ENCODE results near the gene KCNN3. TPM values are rescaled to one million over a fixed set of nuclear protein-coding genes. Genes with fewer than 3 reads are reported as not detected.

Gene KCNN3
- total RNA-seq, 1 donor from 2014 or later, result 0.28 TPM

DNA sequence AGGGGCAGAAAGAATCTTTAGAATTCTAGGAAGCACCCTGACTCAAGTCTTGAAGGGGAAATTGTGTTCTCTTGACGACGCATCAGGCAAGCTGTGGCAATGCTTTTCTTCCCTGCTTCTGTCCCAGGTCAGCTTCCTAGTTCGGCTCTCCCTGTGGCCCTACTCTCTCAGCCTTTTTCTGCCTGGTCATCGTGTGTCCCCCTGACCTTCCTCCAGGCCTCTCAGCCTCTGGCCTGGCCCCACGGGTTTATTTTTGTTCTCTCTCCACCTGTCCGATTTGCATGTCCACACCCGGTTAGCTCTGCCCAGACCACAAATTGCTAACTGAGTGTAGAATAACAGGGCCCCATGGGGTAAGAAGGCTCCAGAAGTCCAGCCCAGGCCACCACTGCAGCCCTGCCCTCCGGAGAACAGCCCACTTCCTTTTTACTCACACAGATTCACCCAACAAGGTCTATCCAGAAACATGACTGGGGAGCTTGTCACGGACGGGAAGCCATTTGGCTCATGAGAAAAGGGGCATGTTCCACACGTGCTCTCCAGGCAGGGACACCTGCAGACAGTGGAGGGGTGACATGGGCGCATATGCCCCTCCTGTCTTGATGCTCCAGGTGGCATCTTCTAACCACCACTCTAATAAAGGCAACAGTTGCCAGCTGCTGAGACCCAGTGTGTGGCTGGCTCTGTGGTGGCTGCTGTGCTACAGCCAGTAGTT, 9.8 kb downstream of the KCNN3 start:
- peak; percentile 42 for ATAC-seq

DNA sequence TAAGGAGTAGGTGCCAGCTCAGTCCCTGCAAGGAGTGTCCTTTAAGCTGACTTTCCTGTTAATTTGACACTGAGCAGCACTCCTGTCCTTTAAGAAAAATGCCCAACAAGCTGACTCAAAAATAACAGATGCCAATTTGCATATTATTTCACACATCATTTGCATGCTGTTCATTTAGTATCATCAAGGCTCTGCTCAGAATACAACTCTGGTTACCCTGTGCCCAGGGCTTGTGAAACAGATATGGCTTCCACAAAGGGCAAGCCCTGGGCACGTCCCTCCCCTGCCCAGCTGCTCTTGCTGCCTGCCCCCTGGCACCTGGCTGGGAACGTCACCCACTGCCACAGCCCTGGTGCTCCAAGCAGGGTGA, 10.3 kb downstream of the KCNN3 start:
- no peak for ATAC-seq

DNA sequence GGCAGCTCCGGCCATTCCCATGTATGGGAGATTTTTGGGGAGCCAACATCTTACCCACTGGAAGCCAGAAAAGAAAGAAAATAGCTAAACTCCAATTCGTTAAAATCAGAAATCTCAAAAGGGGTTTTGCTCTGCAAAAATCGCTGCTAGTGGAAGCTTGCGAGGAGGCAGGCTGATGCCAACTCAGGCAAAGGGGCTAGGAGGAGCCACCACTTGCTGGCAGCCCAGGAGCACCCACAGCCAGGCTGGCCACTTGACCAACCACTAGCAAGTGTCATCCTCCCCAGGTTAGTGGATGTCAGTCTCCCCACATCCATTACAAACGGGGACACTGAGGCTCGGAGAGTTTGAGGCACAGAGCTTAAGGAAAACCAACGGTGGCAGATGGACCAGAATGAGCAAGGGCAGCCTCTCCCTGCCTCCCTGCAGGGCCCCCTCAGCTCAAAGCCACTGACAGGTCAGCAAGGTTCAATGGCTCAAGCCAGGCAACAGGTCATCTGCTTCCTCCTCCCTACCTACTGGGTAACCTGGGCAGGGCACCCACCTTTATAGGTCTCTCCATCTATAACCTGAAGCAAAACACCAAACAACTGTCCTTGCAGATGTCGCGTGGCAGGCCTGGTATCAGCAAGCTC, 10.8 kb downstream of the KCNN3 start:
- no peak for ATAC-seq

DNA sequence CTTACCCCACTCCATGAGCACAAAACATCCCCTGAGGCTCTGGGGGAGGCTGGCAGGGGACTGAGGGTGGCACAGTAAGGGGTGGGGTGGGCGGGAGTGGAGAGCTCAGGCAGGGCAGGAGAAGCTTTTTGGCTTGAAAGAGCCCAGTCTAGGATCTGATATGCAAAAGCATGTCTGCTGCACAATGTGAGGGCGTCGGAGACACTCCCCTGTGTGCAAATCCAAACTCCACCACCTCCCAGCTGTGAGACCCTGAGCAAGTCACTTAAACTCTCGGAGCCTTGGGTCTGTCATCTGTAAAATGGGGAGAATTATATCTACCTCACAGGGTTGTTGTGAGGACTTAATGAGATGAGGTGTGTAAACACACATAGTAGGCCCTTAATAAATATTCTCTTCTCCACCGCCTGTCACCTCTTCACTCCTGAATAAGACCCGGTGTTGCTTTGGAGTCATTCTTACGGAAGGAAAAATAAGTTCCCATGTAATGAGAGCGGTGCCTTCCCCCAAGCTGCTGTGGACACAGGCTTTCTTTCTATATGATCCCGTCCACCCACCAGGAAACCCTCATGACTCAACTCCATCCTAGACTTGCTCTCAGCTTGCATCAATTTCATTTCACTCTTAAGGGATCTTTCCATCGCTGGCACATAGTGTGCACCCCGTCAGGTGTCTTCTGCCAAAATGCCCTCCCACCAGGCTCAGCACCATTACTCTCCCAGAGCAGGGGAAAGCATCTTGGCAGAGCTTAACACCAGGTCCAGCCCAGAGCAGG, 12.5 kb downstream of the KCNN3 start:
- no peak for ATAC-seq

DNA sequence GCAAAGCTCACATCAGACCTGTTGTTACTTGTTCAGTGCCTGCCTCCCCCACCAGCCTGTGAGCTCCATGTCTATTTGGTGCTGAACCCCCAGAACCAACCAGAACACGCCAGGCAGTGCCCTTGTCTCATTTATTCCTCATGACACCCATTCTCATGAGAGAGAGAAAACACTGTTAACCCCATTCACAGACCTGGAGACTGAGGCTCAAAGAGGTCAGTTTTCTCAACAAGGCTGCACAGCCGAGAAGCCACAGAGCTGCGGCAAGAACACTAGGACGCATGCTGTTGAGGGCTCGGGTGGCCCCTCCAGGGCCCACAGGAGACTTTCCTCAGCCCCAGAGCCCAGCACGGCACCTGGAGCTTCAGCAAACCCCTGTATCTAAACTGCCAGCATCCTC, 13.1 kb downstream of the KCNN3 start:
- no peak for ATAC-seq

DNA sequence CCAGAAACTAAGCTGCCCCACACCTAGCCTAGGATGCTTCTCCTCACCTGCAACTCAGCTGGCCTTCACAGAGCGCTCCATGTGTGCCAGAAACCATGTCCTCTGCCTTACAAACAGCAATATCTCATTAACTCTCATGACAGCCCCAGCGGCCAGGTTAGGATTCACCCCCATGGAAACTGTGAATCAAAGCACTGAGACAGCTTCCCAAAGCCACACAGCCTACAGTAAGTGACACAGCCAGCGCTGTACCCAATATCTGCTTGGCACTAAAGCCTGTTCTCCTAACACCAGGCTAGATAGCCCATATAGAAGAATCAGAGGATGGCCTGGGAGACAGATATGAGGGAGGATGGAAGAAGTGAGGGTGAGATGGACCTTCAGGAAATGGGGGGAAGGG, 13.5 kb downstream of the KCNN3 start:
- ATAC-seq, result no peak

DNA sequence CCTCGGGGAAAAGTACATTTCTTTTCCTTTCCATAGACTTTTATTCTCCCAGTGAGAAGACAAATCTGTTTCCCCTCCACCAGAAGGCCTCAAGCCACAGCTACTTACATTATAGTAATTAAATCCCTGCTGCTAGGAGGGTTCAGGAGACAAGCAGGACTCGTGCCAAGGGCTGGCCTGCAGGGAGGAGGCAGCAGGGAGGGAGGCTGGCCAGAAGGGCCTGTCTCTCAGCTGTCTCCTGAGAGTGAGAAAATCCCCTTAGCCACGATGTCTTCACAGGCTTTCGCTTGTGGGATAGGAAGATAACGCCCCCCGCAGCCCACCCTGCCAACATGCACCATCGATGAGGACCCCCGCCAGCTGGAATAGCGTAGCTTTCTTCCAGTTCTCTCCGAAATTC, 14.0 kb downstream of the KCNN3 start:
- no peak for ATAC-seq

DNA sequence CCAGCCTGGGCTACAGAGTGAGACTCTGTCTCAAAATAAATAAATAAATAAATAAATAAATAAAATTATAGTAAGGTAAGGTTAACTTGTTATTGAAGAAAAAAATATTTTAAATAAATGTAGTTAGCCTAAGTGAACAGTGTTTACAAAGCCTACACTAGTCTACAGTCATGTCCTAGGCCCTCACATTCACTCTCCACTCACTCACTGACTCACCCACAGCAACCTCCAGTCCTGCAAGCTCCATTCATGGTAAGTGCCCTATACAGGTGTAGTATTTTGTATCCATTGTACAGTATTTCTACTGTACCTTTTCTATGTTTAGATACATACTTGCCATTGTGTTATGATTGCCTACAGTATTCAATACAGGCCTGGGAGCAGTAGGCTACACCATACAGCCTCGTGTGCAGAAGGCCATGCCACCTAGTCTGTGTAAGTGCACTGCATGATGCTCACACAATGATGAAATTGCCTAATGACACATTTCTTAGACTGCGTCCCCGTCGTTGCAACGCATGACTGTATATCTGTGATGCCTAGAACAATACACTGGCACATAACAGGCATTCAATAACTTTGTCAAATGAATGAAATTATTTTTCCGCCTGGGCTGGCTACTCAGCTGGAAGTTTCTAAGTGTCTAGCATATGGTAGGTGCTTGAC, 14.8 kb downstream of the KCNN3 start:
- ATAC-seq, result no peak

DNA sequence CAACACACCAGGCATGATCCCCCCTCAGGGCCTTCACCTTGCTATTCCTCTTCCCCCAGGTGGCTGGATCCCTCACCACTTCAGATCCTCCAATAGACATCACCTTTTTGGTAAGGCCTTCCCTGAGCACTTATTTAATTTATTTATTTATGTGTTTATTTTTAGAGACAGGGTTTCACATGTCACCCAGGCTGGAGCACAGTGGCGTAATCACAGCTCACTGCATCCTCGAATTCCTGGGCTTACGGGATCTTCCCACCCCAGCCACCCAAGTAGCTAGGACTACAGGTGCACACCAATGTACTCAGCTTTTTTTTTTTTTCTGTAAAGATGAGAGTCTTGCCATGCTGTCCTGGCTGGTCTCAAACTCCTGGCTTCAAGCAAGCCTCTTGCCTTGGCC, 17.2 kb downstream of the KCNN3 start:
- ATAC-seq, result no peak

DNA sequence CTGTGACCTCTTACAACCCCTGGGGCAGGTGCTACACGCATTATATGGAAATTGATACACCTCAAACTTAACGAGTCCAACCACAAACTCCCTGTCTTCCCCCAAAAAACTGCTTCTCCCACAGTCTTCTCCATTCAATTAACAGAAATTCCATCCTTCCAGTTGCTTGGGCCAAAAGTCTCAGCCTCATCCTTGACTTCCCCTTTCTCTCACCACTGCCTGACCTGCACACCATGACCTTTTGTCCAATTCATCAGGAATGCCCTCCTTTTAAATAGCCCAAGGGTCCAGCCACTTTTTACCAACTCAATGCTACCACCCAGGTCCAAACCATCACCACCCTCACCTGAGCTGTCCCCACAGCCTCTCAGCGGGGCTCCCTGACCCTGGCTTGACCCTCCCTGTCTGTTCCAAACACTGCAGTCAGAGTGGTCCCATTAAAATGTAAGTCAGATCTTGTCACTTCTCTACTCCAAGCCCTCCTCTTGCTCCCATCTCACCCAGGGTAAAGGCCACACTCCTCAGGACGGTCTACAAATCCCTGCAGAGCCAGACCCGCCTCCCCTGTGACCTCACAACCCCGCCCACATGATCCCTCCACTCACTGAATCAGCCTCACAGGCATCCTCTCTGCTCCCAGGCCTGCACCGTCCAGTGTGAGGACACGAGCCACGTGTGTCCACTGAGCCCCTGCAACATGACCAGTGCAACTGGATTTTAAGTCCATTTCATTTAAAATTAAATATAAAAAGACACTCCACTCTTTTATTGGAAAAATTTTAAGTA, 18.5 kb downstream of the KCNN3 start:
- no peak for ATAC-seq

DNA sequence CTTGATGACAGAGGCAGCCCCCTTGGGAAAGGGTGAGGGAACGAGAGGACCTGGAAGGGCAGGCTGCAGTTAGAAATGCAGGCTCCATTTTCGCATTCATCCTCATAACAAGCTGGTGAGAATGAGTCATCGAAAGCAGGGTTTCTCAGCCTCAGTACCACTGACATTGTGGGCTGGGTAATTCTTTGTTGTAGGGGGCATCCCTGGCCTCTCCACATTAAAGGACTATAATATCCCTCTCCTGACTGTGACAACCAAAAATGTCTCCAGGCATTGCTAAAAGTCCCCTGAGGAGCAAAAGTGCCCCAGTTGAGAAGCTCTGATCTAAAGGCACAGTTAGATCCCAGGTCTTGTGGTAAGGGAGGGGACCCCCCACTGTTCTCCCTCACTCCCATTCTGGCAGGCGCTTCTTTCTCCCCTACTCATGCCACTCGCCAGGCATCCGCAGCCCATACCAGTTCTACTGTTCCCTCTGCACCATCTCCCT, 20.4 kb downstream of the KCNN3 start:
- ATAC-seq, result no peak

DNA sequence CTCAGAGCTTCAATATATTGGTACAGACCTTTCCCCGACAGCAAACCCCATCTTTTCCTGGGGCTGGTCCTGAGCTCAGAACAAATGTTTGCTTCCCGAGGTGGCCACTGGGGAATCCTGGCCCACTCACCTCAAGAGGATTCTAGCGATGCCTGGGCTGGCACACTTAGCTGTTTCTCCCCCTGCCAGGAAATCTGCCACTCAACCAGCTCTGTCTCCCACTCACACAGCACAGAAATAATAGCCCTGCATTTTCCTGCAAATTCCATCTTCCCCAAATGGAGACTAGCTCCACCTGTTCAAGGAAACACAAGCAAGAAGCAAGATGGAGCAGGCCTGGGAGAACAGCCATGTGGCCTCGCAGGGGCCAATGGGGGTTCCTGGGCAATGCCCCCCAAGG, 21.1 kb downstream of the KCNN3 start:
- no peak for ATAC-seq

DNA sequence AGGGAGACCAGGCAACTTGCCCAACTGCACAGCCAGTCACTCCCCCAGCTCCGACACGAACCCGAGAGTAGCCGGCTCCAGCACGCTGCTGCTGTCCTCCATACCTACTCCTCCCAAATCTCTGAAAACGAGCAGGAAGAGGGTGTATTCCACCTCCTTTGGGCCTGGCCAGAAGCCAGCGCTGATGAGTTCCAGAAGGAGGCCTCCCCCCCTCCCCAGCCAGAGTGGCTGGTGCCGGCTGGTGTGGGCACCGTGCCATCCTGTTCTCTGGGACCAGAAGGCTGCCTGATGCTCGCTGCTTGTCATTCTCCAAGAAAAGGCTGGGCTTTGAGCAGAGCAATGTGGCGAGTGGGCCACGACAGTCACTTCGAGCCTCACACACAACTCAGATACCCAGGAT, 22.2 kb downstream of the KCNN3 start:
- no peak for ATAC-seq

DNA sequence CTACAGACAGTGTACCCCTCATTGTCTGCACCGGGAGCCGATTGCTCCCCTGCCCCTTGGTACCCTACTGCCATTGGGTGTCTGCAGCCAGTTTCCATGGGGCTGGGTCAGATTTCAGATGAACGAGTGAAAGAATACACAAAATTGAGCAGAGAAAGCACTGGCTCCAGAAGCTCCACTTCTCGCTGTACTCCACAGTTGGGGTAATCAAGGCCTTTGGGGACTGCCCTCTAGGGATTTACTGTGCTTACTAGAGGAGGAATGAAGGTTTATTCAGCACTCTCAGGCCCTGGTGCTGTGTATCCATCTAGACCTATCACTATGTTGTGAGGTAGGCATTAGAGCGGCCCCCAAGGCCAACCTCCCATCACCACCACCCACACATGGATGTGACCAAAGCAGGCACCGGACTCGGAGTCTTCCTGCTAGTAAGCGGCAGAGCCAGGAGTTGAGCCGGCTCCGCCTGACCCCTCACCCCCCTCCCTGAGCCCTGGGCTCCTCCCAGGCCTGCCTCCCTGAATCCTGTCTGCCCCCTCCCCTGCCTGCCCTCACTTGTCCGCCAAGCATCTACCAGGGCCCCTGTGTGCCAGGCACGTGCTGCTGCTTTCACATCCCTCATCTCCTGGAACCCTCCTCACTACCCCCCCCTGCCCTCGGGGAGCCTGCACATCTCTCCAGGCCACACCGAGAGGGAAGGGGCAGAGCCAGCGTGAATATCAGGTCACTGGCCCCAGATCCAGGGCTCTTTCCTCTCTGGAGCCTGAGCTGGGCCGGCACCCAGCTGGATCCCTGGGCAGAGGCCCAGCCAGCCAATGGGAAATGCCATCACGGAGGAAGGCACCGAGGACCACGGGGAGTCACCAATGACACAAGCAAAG, 23.3 kb downstream of the KCNN3 start:
- no peak for ATAC-seq

DNA sequence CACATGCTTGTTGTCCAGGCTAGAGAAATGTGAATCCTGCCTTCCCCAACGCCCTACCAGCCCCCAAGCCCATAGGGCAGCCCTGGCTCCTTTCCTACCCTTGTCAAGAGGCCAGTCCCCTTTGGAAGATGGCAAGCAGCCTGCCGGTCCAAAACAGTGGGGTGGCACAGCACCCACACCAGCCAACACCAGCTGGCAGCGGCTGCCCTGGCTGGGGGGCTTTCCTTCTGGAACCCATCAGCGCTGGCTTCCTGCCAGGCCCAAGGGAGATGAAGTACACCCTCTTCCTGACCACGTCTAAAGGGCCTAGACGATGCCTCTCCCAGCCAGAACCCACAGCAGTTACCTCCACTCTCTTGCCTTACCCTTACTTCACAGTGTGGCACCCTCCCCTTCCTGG, 24.2 kb downstream of the KCNN3 start:
- no peak for ATAC-seq

DNA sequence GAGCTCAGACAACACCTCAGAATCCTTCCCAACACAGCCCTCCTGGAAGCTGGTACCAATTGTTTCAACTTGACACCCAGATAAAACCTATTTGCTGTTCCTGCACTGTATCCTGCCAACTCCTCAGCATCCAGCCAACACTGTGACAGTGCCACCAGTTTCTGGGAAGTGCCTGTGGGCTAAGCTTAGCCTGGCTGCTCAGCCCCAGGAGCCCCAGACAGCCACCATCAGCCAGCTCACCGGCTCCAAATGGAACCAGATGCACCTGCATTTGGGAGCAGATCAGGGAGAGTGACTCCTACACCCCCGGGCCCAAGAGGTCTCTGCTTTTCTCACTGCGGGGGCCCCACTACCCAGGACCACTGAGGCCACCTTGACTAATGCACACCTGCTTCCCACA, 24.9 kb downstream of the KCNN3 start:
- no peak for ATAC-seq

DNA sequence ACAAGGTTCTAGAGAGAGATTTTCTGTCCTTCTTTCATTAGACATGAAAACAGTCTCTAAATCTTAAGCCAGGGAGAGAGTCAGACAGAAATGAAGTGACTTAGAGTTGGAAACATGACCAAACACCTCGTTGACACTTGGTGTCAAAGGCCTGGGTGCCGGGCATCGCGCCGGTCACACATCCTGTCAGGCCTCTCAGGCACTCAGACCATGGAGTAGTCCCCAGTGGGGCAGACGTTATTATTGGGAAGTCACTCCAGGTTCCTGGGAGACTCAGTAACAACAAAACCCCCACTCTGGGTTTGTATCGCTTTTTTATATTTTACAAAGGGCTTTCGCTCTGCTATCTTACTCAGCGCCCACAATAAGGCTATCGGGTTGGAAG, 25.8 kb downstream of the KCNN3 start:
- ATAC-seq, result no peak

DNA sequence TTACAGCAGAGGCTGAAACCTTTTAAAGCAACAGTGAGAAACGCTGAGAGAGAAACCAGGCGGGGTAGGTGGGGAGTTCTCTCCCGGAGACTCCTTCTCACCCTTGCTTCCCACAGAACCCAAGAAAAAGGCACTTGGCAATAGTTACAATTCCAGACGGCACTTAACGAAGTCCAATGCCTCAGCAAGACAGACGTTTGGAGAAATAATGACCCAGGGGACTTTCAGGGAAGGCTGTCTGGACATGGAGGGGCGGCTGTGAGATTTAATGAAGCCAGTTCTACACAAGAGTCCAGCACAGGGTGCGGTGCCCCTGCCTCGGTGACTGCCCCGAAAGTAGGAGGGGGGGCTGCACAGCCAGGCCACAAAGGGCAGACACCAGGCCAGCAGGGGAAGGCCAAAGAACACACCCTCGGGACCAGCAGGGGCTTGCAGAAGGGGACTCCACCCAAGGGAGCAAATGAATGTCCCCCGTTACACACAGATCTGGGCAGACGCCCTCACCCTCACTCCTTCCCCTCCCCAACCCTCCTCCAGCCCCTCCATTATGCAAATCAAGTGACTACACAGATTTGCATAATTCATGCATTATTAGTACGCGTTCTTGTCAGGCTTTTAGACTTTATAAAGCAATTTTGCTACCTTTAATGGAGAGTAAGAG, 26.3 kb downstream of the KCNN3 start:
- ATAC-seq, result no peak

DNA sequence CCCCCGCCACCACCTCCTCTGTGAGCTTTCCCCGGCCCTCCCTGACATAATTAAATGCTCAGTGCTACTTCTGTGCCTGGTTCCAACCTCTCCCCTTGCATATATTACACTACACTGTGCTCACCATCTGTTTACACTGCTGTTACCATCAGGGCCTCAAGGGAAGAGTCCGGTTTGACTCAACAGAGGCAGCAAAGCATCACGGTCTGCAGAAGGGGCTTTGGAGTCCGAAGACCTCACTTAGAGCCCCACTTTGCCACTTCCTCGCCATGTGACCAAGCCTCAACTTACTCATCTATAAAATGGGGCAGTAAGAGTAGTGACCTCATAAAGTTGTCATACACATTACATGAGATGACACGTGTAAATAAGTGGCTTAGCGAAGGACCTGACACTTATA, 27.4 kb downstream of the KCNN3 start:
- ATAC-seq, result no peak

DNA sequence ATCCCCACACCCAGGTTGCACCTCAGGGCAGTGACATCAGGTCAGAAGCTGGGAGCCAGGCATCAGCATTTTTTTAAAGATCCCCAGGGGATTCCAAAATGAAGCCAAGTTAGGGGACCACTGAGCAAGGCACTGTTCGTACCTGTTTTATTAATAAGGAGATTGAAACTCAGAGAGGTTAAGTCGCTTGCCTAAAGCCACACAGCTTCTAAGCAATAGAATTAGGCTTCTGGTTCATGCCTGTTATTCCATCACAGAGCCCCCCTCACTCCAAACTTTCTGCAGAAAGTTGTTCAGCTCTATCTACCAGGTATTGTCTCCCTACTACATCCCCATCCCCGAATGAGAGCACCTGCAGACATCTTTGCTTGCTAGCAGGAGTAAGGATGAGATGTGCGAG, 28.7 kb downstream of the KCNN3 start:
- ATAC-seq, result no peak
